ENCODE results near the gene SSB.
"Not testable (repeated sequence)": the region's sequence is repeated elsewhere in the genome, so short reads cannot be mapped to it uniquely, and the experiment has no call there.

Gene SSB

DNA sequence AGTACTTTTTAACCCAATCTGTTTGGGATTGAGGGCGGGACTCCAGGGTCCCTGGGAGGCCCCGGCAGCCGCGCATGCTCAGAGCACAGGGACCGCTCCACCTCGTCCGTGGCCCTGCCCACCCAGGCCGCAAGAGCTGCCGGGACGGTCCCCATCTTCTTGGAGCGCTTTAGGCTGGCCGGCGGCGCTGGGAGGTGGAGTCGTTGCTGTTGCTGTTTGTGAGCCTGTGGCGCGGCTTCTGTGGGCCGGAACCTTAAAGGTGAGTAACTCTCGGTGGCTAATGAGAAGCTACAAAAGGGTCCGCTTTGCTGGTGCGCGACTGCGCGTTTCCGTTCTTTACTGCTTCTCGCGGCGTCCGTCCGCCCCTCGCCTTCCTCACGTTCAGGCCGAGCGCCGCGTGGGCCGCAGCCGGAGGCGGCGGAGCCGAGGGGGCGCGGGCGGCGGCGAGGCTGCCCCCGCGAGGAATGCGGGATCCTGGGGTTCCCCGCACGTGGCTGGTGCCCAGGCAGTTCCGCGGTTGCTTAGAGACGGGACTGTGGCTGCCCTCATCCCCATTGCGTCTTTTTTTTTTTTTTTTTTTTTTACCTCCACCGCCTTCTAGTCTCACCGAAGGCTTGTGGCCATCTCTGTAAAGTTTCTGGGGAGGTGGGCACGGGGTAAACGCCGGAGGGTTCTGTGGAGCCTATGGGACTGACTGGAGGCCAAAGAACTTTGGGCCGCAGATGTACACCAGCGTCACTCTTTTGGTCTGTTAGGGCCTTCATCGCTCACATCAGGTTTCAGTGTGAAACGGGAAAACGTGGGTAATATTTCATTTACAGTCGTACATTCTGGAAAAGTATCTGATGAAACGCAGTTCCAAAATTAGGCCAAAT is at the start of gene SSB:
TSS of gene SSB (plus strand) at position 154 of the 875 bp plus-strand sequence. CDS start 2,090 bp downstream, outside the sequence.
- DNase-seq: peak; percentile 37 to 93 (median 85)

DNA sequence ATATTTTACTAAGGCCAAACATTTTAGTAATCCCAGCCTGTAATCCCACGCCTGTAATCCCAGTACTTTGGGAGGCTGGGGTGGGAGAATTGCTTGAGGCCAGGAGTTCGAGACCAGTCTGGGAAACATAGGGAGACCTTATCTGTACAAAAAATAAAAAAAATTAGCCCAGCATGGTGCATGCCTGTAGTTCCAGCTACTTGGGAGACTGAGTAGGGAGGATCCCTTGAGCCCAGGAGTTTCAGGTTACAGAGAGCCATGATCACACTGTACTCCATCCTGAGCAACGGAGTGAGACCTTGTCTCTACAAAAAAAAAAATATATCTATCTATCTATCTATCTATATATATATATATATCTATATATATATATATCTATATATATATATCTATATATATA is 45.9 kb upstream of the SSB start:
- no peak for DNase-seq

- DNase-seq: no peak
Measured at GRCh38 chr2:169755083-169755870, 43.4 kb upstream of the SSB start.

DNA sequence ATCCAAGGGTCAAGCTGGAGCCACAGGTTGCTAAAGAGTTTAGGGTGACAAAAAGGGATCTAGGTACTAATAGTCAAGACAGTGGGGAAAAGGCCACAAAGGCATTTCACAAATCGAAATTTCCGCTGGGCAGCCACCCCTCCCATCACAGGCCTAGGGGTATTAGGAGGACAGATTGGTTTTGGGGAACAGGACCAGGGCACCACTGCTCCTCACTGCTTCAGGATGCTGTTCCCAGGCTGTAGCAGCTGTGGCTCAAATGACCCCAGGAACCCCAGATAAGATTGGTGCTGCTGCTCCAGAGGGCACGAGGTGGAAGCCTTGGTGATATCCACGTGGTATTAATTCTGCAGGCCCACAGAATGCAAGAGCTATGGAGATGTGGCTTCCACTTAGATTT is 42.3 kb upstream of the SSB start:
- DNase-seq: no peak

GRCh38 chr2:169757356-169757755 is 41.3 kb upstream of the SSB start:
- no peak for DNase-seq

DNA sequence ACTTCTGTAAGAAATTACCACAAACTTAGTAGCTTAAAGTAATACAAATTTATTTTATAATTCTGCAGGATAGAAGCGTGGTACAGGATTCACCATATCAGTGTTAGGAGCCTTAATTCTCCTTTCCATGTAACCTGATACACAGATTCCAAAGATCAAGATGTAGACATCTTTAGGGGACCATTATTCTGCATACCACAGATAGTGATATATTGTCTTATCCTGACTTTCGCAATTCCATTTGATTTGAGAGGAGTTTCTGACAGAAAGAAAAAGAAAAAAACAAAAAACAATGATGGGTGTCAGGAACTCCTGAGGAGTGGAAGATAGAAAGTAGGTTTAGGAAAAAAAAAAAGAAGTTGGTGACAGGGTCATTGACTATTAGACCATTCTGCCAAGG is 40.9 kb upstream of the SSB start:
- no peak for DNase-seq

GRCh38 chr2:169759987-169760386 is 38.7 kb upstream of the SSB start:
- no peak for DNase-seq

GRCh38 chr2:169760798-169761197 is 37.9 kb upstream of the SSB start:
- not testable (repeated sequence) for DNase-seq

- DNase-seq: no peak
Measured at GRCh38 chr2:169761251-169761969, 37.3 kb upstream of the SSB start.

DNA sequence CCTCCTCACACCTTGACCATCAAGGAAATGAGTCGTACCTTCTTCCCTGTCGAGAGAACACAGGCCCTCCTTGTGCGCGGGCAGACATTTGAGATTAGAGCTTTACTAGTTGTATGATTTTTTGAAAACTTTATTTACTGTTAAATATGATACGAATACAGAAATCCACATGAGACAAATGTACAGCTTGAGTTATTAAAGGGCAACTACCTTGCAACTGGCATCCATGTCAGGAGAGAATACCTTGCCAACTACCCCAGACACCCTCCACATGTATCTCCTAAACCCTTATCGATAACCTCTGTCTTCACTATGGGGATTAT is 36.7 kb upstream of the SSB start:
- no peak for DNase-seq

DNA sequence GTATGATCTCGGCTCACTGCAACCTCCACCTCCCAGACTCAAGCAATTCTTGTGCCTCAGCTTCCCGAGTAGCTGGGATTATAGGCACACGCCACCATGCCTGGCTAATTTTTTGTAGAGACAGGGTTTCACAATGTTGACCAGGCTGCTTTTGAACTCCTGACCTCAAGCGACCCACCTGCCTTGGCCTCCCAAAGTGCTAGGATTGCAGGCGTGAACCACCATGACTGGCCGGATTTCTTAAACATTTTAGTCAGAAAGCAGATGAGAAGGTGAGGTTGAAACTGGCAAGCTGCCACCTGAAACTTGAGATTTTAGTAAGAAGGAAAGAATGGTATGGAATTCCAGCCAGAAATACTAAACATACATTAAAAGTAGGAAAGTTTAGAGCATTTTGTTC is 33.1 kb upstream of the SSB start:
- no peak for DNase-seq

DNA sequence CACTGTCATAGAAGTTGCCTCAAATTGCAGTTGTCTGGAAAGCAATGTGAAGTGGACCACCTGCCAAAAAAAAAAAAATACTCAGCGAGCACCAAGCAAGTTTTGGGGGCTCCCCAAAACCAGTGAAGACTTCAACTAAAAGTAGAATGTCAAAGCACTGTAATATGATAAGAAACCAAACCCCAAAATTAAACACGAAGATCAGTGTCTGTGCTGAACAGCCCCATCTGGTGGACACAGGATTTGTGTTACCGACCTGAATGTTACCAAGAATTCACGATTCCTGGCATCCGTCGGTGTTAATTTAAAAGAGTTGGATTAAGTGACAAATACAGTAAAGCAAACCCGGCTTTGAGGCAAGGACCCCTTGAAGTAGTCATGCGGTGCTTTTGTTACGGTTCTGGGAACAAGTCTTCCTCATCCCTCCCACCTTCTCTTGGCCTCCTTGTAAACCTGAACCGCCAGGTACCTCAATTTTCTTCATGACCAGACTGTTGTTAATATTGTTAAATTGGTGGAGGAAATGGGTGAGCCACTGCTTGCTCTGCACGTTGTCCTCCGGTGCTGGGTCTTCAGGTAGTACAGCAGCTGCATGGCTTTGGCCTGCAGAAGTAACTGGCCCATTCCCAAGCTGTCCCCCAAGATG is 31.3 kb upstream of the SSB start:
- DNase-seq: peak in 34 of 58 donors; percentile 2 to 65 (median 14)

DNA sequence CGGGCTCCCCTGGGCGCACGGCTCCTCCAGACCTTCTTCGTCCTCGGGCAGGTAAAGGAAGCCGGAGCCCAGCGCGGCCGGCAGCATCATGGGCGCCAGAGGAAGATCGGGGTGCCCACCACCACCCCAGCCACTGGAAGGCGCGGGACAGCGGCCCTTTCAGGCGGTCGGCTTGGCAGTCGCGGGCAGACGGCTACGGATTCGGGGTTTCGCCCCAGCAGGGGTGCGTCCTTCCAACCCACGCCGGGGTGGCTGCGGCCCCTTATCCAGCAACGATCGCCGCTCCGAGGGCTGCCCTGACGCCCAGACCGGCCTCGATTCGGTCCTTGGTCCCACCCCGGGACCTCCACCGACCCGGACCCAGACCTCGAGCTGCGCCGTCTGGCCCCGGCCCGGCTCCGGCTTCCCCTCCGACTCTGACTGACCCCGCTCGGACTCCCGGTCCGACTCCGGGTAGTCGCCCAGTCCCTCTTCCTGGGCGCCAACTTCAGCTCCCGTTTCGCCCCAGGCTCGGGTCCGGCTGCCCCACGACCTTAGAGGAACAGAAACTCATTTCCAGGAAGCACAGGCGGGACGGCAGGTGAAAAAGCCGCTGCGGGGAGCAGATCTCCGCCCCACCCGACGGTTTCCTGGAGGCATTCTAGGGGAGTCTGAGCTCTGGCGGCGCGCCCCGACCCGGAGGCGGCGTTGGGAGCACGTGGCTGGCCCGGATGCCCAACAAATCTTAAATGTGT is 30.2 kb upstream of the SSB start:
- peak in 3 of 58 donors; percentile 1 to 8 (median 6) for DNase-seq

DNA sequence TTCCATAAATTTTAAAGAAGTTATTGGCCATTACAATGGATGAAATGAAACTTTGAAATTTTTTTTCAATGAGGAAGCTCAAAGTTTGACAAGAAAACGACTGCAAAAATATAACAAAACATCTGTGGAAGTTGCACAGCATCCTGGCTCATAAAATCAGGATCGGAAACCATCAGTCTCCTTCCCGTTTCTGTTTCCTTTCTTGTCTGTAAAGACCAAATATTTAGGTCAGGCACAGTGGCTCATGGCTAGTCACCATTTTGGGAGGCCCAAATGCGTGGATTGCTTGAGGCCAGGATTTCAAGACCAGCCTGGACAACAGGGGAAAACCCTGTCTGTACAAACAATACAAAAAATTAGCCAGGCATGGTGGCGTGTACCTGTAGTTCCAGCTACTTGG is 27.6 kb upstream of the SSB start:
- no peak for DNase-seq

- no peak for DNase-seq
Measured at GRCh38 chr2:169771612-169772011, 27.1 kb upstream of the SSB start.

- no peak for DNase-seq
Measured at GRCh38 chr2:169772651-169773050, 26.0 kb upstream of the SSB start.

GRCh38 chr2:169775354-169775753 is 23.3 kb upstream of the SSB start:
- no peak for DNase-seq

- no peak for DNase-seq
Measured at GRCh38 chr2:169775765-169776164, 22.9 kb upstream of the SSB start.

GRCh38 chr2:169776252-169776761 is 22.4 kb upstream of the SSB start:
- no peak for DNase-seq

GRCh38 chr2:169778446-169778845 is 20.2 kb upstream of the SSB start:
- no peak for DNase-seq

All from anterior cingulate cortex (tissue), 58 donors.